ENCODE measurements around the gene CLEC1A.

DNA sequence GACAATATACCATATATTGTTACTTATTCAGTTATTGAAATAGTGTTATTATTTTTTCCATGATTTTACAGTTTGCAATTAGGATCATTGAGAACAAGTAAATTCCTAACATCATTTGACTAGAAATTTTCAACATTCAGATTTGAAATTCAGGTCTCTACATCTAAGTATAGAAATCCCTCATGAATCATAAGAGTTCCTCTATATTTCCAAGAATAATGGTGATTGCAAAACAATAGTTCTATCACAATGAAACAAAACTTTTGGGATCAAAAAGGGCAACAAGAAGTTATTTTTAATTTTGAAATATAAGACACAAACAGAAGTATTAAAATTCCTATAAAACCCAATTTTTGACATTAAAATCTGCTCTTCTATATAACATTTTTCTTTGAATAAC lies 10.8 kb downstream of the CLEC1A start:
- no peak for TF ChIP-seq EZH2 (IDR thresholded peaks at IDR 0.05; ENCODE audit: low read length)
- TF ChIP-seq, protein P1, sequence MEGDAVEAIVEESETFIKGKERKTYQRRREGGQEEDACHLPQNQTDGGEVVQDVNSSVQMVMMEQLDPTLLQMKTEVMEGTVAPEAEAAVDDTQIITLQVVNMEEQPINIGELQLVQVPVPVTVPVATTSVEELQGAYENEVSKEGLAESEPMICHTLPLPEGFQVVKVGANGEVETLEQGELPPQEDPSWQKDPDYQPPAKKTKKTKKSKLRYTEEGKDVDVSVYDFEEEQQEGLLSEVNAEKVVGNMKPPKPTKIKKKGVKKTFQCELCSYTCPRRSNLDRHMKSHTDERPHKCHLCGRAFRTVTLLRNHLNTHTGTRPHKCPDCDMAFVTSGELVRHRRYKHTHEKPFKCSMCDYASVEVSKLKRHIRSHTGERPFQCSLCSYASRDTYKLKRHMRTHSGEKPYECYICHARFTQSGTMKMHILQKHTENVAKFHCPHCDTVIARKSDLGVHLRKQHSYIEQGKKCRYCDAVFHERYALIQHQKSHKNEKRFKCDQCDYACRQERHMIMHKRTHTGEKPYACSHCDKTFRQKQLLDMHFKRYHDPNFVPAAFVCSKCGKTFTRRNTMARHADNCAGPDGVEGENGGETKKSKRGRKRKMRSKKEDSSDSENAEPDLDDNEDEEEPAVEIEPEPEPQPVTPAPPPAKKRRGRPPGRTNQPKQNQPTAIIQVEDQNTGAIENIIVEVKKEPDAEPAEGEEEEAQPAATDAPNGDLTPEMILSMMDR (optimal IDR thresholded peaks at IDR 0.05 in 1 of 3, IDR thresholded peaks at IDR 0.05 in 1 of 3, conservative IDR thresholded peaks at IDR 0.05 in 1 of 3; ENCODE audit: extremely low read depth in 1 of 3, insufficient read depth in 2 of 3, low read length in 3 of 3) = no peak
